Stimulated activated CD4-positive, alpha-beta T cell treated with anti-CD3 and anti-CD28 coated beads, TNF-alpha, amount 100 ng/mL, for 1 hour (primary cell): ENCODE data around the gene BIRC7.

ENCODE experiments used
- DNase-seq, 3 donors: peaks; one replicate each; pipeline ENCODE4 v3.0.0-alpha.2; 2020; ENCODE audit warnings: low read depth in 3 of 3, low spot score in 1 of 3

The BIRC7 gene

GRCh38 chr20:63280371-63280770 is 44.7 kb downstream of the BIRC7 start:
- no peak for DNase-seq

GRCh38 chr20:63280929-63281545 is 45.3 kb downstream of the BIRC7 start:
- no peak for DNase-seq

- no peak for DNase-seq
Observed at GRCh38 chr20:63281742-63282665, 46.3 kb downstream of the BIRC7 start.

- DNase-seq: no peak
Observed at GRCh38 chr20:63282946-63283345, 47.2 kb downstream of the BIRC7 start.

GRCh38 chr20:63283397-63284082 is 47.8 kb downstream of the BIRC7 start:
- DNase-seq: no peak

GRCh38 chr20:63284083-63284440 is 48.4 kb downstream of the BIRC7 start:
- DNase-seq: no peak

- DNase-seq: no peak
Observed at GRCh38 chr20:63284544-63284949, 48.8 kb downstream of the BIRC7 start.

- no peak for DNase-seq
Observed at GRCh38 chr20:63284981-63285524, 49.3 kb downstream of the BIRC7 start.

GRCh38 chr20:63285636-63286615 is 50.2 kb downstream of the BIRC7 start:
- DNase-seq: no peak

GRCh38 chr20:63286781-63287696 is 51.3 kb downstream of the BIRC7 start:
- DNase-seq: no peak

GRCh38 chr20:63287697-63288580 is 52.2 kb downstream of the BIRC7 start:
- DNase-seq: no peak

GRCh38 chr20:63288581-63289251 is 53.0 kb downstream of the BIRC7 start:
- no peak for DNase-seq

GRCh38 chr20:63289311-63290135 is 53.8 kb downstream of the BIRC7 start:
- DNase-seq: no peak
